ENCODE measurements around the gene PIGQ.
"Not testable (repeated sequence)": the region's sequence is repeated elsewhere in the genome, so short reads cannot be mapped to it uniquely, and the experiment has no call there.

- TF ChIP-seq CREB1 (IDR thresholded peaks at IDR 0.05); TEAD4 (IDR thresholded peaks at IDR 0.05; ENCODE audit: low read depth, low read length); CTCF (IDR thresholded peaks at IDR 0.05; ENCODE audit: control extremely low read depth in 1 of 3, insufficient read depth in 1 of 3, low read depth in 1 of 3, low read length in 3 of 3); EGR1 (IDR thresholded peaks at IDR 0.05; ENCODE audit: borderline replicate concordance, low read depth, low read length): not testable (repeated sequence)
Measured at GRCh38 chr16:597655-598054, 27.9 kb downstream of the PIGQ start.

Measured in H1 (cell line).